Adrenal gland (tissue), 12 donors: ENCODE results near the gene NCKAP5. TPM values are rescaled to one million over a fixed set of nuclear protein-coding genes. Genes with fewer than 3 reads are reported as not detected.

Experiments
- DNase-seq, 7 donors: peaks; one replicate each; pipeline ENCODE4 v3.0.0-alpha.2; 2019 to 2020
- H3K27ac ChIP-seq, 5 donors: fragments of 200-600 bp; sonication (generic) in 4 of 5; 1 replicate in 3 of 5; 2 replicates in 2 of 5; pipeline versions ENCODE4 v1.5.1 to v1.8.0; 2016 to 2020; ENCODE audit warnings: mild to moderate bottlenecking in 1 of 5
- H3K27me3 ChIP-seq: fragments of 200-600 bp; 2 replicates; pipeline ENCODE4 v1.8.0; 2021
- H3K36me3 ChIP-seq, 2 donors: fragments of 200-600 bp; replicated peaks in 1 of 2; 1 replicate in 1 of 2; 2 replicates in 1 of 2; pipeline versions ENCODE4 v1.5.1 to v1.8.0; 2018 to 2022
- H3K4me1 ChIP-seq, 2 donors: fragments of 200-600 bp; replicated peaks in 1 of 2; 1 replicate in 1 of 2; 2 replicates in 1 of 2; pipeline versions ENCODE4 v1.5.1 to v1.8.0; 2018 to 2021
- H3K4me3 ChIP-seq, 4 donors: fragments of 200-600 bp; sonication (generic) in 3 of 4; one replicate each; pipeline ENCODE4 v1.5.1; 2016 to 2018
- H3K9me3 ChIP-seq, 3 donors: fragments of 200-600 bp; sonication (generic) in 1 of 3; replicated peaks in 1 of 3; 1 replicate in 2 of 3; 2 replicates in 1 of 3; pipeline versions ENCODE4 v1.5.1 to v1.8.0; 2016 to 2021
- CTCF ChIP-seq, 6 experiments: fragments of 450-650 bp in 4 of 6; fragments of 200-600 bp in 2 of 6; sonication (generic) in 1 of 6; IDR thresholded peaks; 1 replicate in 5 of 6; 2 replicates in 1 of 6; pipeline versions ENCODE4 v1.5.1 to v1.8.0; 2016 to 2021; ENCODE audit warnings: antibody characterized with exemption in 6 of 6, mild to moderate bottlenecking in 2 of 6, moderate library complexity in 1 of 6
- POLR2A ChIP-seq, 2 donors: fragments of 450-650 bp; IDR thresholded peaks; one replicate each; pipeline ENCODE4 v1.6.1; 2017; ENCODE audit warnings: antibody characterized with exemption in 2 of 2, mild to moderate bottlenecking in 2 of 2, moderate library complexity in 1 of 2
- WGBS, 4 donors: extraction: QIAGEN DNeasy Blood & Tissue Kit in 2 of 4; methylation state at CpG; one replicate each; pipeline versions ENCODE4 v1.1.5 to v1.1.7; 2013 to 2017; 5-methylcytosine and 5-hydroxymethylcytosine counted together
- intact Hi-C, 2 donors: fragments of 100-400 bp; cut with DNase I; formaldehyde crosslinking; loops; one replicate each; pipeline versions ENCODE4 v1.14.1 to v1.15.0; 2022 to 2023
- polyA plus RNA-seq, 3 donors: library from polyadenylated mRNA; stranded (reverse); fragments of 200-250 nt in 2 of 3; fragments of 350-450 nt in 1 of 3; fragmentation: Illumina TruSeq in 1 of 3; extraction: RNeasy Lipid Tissue Mini Kit (QIAGEN cat#74804) in 1 of 3; gene quantifications; one replicate each; pipeline ENCODE4 v1.2.3, GENCODE V29; 2013 to 2014
- total RNA-seq, 9 donors: library from RNA; depleted of rRNA in 4 of 9; stranded (reverse); fragments of >200 nt in 4 of 9; fragments of 120-200 nt in 1 of 9; fragmentation: NEBNext Ultra II Directional in 1 of 9; extraction: Animal tissue kit (Norgen Biotek cat#: 25700) in 1 of 9; gene quantifications; one replicate each; pipeline versions ENCODE4 v1.1.0 to v1.2.4, GENCODE V29; 2013 to 2023
- donor health status: healthy with polysubstance abuse.
- donor health status: Bipolar disorder and iron deficiency.
- donor health status: DM: yes; HTN: yes; CAD: no.
- donor health status: DM: no; HTN: no; CAD: no.
- donor health status: DM: no; HTN: no; CAD: no.
- donor health status: DM: yes; HTN: yes; CAD: no.

The NCKAP5 gene
- total and polyA plus RNA-seq, 12 donors, result 0.06 to 3.1 (median 1.1) TPM

GRCh38 chr2:132971310-132972061 is 596.8 kb downstream of the NCKAP5 start:
- Histone ChIP-seq H3K27me3 (no peaks in the 10 kb centered on the region), H3K4me1 (no peaks in the 10 kb centered on the region), H3K36me3 (no peaks in the 10 kb centered on the region), H3K4me3 (no peak overlapping the region), H3K27ac (no peak overlapping the region), H3K9me3 (no peaks in the 10 kb centered on the region)
- intact Hi-C loops, result no loop called here
- no peak for DNase-seq
- TF ChIP-seq POLR2A (IDR thresholded peaks at IDR 0.05) (no peak), CTCF (IDR thresholded peaks at IDR 0.05) (no peak)
- WGBS, 4 donors, result 61 to 69% (median 62%) methylated on average over 7 of the region's 7 CpGs

- Histone ChIP-seq H3K27ac (no peak overlapping the region), H3K4me3 (no peak overlapping the region), H3K4me1 (no peaks in the 10 kb centered on the region), H3K27me3 (no peaks in the 10 kb centered on the region), H3K9me3 (no peaks in the 10 kb centered on the region), H3K36me3 (no peaks in the 10 kb centered on the region)
- 74 to 77% (median 75%) methylated on average over 3 to 4 of the region's 4 CpGs for WGBS, 4 donors
- TF ChIP-seq CTCF (IDR thresholded peaks at IDR 0.05) (no peak), POLR2A (IDR thresholded peaks at IDR 0.05) (no peak)
- no peak for DNase-seq
- intact Hi-C loops, result no loop called here
Measured at GRCh38 chr2:132969371-132969985, 598.8 kb downstream of the NCKAP5 start.

- H3K36me3 ChIP-seq, result no peaks in the 10 kb centered on the region
- no peak for TF ChIP-seq CTCF (IDR thresholded peaks at IDR 0.05)
- TF ChIP-seq POLR2A (IDR thresholded peaks at IDR 0.05), result no peak
- no peaks in the 10 kb centered on the region for H3K4me1 ChIP-seq
- DNase-seq, result no peak
- intact Hi-C loops, result no loop called here
- H3K9me3 ChIP-seq, result no peaks in the 10 kb centered on the region
- no peak overlapping the region for H3K27ac ChIP-seq
- no peaks in the 10 kb centered on the region for H3K27me3 ChIP-seq
- H3K4me3 ChIP-seq, result no peak overlapping the region
Measured at GRCh38 chr2:132965460-132965859, 602.8 kb downstream of the NCKAP5 start.

GRCh38 chr2:132963161-132963560 is 605.1 kb downstream of the NCKAP5 start:
- Histone ChIP-seq H3K27me3 (no peaks in the 10 kb centered on the region), H3K36me3 (no peaks in the 10 kb centered on the region), H3K4me3 (no peak overlapping the region), H3K27ac (no peak overlapping the region), H3K9me3 (no peaks in the 10 kb centered on the region), H3K4me1 (no peaks in the 10 kb centered on the region)
- no peak for DNase-seq
- 52 to 59% (median 54%) methylated on average over 2 of the region's 2 CpGs for WGBS, 4 donors
- intact Hi-C loops, result no loop called here
- TF ChIP-seq CTCF (IDR thresholded peaks at IDR 0.05), result no peak
